ENCODE measurements around the gene BCAM.
"Not testable (repeated sequence)": the region's sequence is repeated elsewhere in the genome, so short reads cannot be mapped to it uniquely, and the experiment has no call there.

The BCAM gene

DNA sequence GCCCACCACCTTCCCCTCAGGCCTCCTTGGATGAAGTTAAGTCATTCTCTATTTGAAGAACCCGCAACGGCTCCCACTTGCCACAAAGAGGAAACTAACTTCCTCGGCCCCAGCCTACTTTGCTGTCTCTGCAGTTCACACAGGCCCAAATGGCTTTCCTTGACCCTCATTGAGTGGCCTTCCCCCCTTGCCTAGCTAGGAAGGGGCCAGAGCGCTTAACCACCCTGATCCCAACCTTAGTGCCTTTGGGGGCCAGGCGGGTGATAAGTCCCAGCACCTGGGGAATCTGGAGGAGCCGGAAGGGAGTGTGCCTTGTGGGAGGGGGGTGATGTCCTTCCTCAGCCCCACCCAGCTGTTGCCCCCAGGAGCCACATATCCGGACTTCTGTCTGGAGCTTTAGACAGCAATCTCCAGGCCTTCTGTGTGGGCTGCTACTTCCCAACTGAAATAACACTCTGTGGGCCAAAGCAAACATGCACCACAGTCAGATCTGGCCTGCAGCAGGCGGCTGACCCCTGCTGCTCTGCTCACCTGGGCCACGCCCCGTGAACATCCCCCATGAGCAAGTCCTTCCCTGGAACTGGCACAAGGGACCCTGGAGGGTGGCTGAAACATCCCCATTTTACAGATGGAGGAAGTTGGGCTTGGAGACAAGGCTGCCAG, 47.6 kb downstream of the BCAM start:
- DNase-seq, result no peak

DNA sequence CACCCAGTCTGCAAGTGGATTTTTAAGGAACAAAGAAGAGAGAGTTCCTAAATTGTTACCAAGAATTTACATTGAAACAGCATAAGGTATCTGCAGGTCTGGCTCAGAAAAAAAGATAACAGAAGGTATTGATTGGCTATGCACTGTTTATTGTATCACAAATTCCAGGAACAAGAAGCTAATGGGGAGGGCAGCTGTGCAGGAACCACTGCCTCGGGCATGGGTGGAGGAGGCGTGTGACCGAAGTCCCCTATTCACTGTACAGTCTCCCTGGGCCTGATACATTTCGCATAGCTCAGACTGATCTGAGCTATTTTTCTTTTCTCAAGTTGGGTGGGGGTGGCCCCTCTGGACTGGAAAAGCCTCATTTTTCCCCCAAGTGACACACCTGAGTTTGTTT, 48.9 kb downstream of the BCAM start:
- DNase-seq, result no peak

DNA sequence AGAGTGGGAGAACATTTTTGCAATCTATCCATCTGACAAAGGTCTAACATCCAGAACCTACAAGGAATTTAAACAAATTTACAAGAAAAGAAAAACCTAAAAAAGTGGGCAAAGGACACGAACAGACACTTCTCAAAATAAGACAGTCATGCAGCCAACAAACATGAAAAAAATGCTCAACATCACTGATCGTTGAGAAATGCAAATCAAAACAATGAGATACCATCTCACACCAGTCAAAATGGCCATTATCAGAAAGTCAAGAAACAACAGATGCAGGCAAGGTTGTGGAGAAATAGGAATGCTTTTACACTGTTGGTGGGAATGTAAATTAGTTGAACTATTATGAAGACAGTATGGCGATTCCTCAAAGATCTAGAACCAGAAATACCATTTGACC, 52.7 kb downstream of the BCAM start:
- DNase-seq, result not testable (repeated sequence)

DNA sequence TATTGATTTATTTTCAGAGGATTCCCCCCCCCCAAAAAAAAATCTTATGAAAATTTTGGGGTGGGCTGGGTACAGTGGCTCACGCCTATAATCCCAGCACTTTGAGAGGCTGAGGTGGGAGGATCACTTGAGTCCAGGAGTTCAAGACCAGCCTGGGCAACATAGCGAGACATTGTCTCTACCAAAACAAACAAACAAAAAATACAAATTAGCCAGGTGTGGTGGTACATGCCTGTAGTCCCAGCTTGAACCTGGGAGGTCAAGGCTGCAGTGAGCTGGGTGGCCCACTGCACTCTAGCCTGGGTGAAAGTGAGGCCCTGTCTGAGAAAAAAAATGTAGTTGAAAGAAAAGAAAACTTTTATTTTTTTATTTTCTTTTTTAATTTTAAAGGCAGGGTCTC, 55.1 kb downstream of the BCAM start:
- no peak for DNase-seq

DNA sequence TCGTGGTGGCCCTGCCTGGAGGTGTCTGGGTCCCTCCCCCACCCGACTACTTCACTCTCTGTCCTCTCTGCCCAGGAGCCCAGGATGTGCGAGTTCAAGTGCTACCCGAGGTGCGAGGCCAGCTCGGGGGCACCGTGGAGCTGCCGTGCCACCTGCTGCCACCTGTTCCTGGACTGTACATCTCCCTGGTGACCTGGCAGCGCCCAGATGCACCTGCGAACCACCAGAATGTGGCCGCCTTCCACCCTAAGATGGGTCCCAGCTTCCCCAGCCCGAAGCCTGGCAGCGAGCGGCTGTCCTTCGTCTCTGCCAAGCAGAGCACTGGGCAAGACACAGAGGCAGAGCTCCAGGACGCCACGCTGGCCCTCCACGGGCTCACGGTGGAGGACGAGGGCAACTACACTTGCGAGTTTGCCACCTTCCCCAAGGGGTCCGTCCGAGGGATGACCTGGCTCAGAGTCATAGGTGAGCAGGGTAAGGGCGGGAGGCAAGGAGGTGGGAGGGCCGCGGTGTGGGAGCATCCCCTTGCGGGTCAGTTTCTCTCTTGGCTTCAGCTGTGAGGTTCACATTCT, 56.4 kb downstream of the BCAM start:
- DNase-seq, result no peak

DNA sequence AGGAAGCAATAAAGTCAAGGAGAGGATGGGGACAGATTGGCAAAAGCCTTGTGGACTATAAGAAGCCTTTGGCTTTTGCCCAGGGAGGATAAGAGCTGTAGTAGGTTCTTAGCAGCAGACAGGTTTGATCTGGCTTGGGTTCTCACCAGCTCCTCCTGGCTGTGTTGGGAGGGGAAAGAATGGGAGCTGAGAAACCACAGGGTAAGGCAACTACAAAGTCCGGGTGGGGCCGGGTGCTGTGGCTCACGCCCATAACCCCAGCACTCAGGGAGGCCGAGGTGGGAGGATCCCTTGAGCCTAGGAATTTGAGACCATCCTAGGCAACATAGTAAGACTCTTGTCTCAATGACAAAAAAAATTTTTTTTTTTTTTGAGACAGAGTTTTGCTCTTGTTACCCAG, 57.8 kb downstream of the BCAM start:
- no peak for DNase-seq

DNA sequence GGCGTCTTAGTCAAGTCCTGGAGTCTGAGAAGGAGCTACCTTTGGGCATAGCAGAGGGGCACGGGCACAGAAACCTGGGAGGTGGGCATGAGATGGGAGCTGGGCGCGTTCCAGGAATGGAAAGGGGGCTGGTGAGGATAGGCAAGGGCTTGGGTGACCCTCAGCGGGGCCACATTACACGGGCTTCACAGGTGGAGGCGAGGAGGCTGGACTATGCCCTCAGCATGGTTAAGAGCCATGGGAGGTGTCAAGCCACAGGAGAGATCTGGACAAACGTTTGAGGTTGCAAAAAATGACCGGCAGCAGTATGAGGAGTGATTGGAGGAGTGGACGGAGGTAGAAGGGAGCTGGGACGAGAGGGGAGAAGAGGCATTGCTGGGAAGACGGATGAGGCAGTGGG, 58.7 kb downstream of the BCAM start:
- DNase-seq, result no peak

DNA sequence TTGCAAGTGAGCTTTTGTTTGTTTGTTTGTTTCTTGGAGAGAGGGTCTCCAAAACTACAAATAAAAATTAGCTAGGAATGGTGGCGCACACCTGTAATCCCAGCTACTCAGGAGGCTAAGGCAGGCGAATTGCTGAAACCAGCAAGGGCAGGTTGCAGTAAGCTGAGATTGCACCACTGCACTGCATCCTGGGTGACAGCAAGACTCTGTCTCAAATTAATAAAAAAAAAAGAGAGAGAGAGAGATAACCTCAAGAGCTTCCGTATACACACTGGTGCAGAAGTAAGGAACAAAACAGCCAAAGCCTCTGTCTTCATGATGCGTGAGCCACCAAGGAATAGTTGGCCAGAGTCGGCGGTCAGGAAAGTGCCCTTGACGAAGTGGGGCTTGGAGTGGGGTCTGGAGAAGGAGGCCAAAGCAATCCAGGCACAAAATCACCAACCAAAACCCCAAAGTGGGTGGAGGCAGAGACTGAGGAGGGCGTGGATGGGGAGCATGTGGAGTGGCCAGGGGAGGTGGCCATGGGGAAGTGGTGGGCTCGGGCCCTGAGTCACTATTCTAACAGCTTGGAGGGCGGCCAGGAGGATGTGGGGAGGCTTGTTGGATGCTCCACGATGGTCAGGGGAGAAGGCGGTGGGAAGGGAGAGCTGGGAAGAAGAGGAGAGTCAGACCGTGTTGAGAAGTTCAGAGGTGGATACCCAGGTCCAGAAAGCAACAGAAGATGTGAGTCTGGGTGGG, 61.0 kb downstream of the BCAM start:
- no peak for DNase-seq

Measured in activated CD4-positive, alpha-beta T cell treated with anti-CD3 and anti-CD28 coated beads, Interleukin-10, Interleukin-2, amounts not matched to agents 100 ng/mL and 50 ng/mL, durations not matched to agents 16 hours and 8 hours (primary cell).